HG02678 (cell line): ENCODE results near the gene LRATD1.
"Not testable (repeated sequence)": the region's sequence is repeated elsewhere in the genome, so short reads cannot be mapped to it uniquely, and the experiment has no call there.

Experiments used
- ATAC-seq: cut with Tn5 transposase; IDR thresholded peaks from one replicate; pipeline ENCODE4 v1.9.1; 2021; ENCODE audit warnings: mild to moderate bottlenecking, moderate library complexity; ENCODE audit not compliant: unreplicated experiment

The LRATD1 gene

GRCh38 chr2:14632133-14632936, at the start of gene LRATD1:
Gene LRATD1, plus strand, starts transcription at chr2:14632717. Its CDS starts 1,263 bp downstream, at chr2:14633980.
- ATAC-seq: no peak

GRCh38 chr2:14583059-14583458, 49.5 kb upstream of the LRATD1 start:
- ATAC-seq: no peak

GRCh38 chr2:14583802-14584201, 48.7 kb upstream of the LRATD1 start:
- no peak for ATAC-seq

GRCh38 chr2:14587119-14587518, 45.4 kb upstream of the LRATD1 start:
- no peak for ATAC-seq

- ATAC-seq: no peak
Observed at GRCh38 chr2:14601156-14601770, 31.3 kb upstream of the LRATD1 start.

GRCh38 chr2:14602309-14602708, 30.2 kb upstream of the LRATD1 start:
- no peak for ATAC-seq

- no peak for ATAC-seq
Observed at GRCh38 chr2:14603676-14604075, 28.8 kb upstream of the LRATD1 start.

- no peak for ATAC-seq
Observed at GRCh38 chr2:14608245-14608644, 24.3 kb upstream of the LRATD1 start.

GRCh38 chr2:14614017-14614416, 18.5 kb upstream of the LRATD1 start:
- ATAC-seq: no peak

- ATAC-seq: no peak
Observed at GRCh38 chr2:14615121-14615520, 17.4 kb upstream of the LRATD1 start.

- no peak for ATAC-seq
Observed at GRCh38 chr2:14615760-14616159, 16.8 kb upstream of the LRATD1 start.

GRCh38 chr2:14616342-14616741, 16.2 kb upstream of the LRATD1 start:
- ATAC-seq: no peak

GRCh38 chr2:14616950-14617349, 15.6 kb upstream of the LRATD1 start:
- ATAC-seq: no peak

GRCh38 chr2:14619441-14619840, 13.1 kb upstream of the LRATD1 start:
- ATAC-seq: no peak

- ATAC-seq: no peak
Observed at GRCh38 chr2:14621114-14621513, 11.4 kb upstream of the LRATD1 start.

GRCh38 chr2:14621906-14622549, 10.5 kb upstream of the LRATD1 start:
- ATAC-seq: no peak

GRCh38 chr2:14622550-14622939, 10.0 kb upstream of the LRATD1 start:
- not testable (repeated sequence) for ATAC-seq

GRCh38 chr2:14623237-14623636, 9.3 kb upstream of the LRATD1 start:
- ATAC-seq: no peak

- ATAC-seq: no peak
Observed at GRCh38 chr2:14626873-14627272, 5.6 kb upstream of the LRATD1 start.

- ATAC-seq: no peak
Observed at GRCh38 chr2:14628901-14629300, 3.6 kb upstream of the LRATD1 start.

- ATAC-seq: no peak
Observed at GRCh38 chr2:14631406-14632040, 994 bp upstream of the LRATD1 start.

- ATAC-seq: no peak
Observed at GRCh38 chr2:14633061-14633460, 544 bp downstream of the LRATD1 start.
